NCI-H526 (cell line): ENCODE data around the gene ENOPH1.
A peak's percentile ranks its signal among the peaks of the same experiment; 100 is the strongest.

Source experiments
- DNase-seq, 2 experiments: peaks; one replicate each; lab custom pipeline; 2025; lab: John Stamatoyannopoulos, UW

ENOPH1 gene

DNA sequence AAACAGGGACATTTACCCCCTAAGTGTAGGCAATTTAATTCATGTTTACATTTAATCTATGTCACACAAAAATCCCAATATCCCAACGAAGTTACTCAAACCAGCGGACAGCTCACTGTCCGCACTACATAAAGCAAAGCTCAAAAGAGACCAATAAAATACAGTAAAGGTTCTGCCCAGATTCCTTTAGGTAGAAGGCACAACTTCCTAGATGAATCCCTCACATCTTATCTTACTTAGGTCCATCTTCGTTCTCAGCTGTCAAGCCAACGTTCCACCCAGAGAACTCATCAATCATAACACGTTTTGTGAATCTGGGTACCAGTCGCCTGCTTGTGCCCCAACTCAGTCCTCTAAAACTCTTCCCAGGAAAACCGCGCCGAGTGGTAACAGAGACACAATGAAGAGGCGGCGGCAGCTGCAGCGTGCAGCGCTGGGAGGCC lies 1.8 kb upstream of the ENOPH1 start:
- DNase-seq: no peak

DNA sequence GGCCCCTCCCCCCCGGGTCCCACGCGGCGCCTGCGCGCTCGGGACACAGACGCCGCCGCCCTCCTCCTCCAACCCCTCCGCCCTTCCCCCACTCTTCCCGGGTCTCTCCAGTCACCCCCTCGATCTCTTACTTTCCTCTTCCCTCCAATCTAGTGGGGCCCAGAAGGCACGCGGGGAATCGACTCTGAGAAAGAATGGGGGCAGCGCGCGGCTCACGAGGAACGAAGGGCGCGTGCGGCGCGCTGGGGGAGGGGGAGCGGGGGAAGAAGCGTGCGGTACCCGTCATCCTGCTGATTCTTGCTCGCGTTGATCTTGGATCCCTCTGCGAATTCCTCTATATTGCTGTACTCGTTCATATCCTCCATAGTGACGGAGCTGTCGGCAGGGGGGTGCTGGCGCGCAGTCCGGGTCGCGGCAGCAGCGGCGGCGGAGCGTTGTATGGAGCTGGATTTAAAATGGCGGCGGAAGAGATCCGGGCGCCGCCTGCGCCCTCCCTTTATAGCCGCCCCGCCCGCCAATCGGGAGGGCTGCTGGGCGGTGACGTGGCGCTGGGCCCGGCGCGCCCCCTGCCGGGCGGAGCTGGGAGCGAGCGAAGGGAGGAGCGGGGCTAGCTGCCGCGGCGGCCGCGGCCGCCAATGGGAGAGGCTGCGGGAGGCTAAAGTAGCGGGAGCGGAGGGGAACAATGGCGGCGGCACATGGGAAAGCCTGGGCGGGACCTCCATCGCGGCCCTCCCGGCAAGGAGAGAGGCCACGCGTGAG lies 1.2 kb upstream of the ENOPH1 start:
- DNase-seq: peak; percentile 48 to 84

DNA sequence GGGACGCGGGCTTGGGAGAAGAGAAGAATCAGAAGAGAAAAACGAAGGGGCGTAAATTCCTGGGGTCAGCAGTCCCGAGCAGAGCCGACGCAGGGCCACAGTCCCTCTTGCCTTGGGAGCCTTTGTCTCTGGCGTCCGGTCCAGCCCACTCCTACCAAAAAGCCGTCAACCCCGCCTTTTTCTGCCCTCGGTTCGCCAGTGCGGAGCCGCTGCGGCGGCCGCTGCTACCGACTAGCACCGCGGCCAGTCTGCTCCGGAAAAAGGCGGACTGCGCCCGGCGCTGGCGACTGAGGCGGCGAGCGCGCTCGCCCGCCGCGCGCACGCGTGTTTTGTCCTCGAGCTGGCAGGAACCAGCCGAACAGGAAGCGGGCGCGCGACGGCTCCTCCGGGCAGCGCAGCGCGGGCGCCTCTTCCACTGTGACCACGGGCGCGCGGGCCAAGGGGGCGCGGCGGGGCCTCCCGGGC lies 630 bp upstream of the ENOPH1 start:
- DNase-seq: peak in 1 of 2 experiments; percentile 73

DNA sequence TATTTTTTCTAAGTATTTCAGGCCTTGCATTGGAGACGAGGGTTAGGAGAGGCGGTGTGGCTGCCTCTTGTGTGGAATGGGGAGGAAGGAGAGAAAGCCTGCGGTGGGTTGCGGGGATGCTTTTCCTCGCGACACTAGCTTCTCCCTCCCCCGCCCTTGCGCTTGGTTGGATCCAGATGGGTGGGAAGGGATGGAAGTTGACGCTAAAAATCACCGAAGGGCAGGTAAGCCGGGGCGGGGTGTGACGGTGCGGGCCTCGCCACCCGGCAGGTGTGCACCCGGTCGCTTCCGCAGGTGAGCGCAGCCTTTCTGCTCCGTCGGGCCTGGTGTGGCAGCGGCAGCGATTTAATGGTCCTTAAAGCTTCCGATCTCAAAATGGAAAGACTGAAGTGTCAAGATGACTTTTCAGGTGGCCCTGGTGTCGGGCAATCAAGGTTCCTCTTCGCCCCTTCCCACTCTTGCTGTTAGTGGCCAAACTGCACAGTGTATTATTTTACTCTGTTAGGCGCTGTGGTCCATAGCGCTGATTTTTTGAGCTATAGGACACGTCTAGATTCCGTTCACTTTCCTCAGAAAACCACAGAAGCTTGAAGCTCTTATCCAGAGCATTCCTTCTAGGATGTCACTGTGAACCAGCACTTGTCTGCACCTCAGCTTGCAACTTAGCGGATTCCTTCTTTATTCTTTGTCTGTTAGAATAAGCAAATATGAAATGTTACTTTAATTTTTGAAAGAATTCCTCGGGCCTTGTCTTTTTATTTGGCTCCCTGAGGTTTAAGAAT lies 765 bp downstream of the ENOPH1 start:
- DNase-seq: peak; percentile 26 to 53

DNA sequence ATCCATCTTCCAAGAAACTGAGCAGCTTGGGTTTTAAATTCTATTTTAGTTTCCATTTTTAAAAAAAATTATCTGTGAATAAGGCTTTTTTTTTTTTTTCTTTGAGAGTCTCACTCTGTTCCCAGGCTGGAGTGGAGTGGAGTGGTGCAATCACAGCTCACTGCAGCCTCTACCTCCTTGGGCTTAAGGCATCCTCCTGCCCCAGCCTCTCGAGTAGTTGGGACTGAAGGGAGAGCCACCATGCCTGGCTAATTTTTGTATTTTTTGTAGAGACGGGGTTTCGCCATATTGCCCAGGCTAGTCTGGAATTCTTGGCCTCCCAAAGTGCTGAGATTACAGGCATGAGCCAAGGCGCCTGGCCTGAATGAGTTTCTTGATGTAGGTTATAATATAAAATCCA lies 1.4 kb downstream of the ENOPH1 start:
- no peak for DNase-seq

DNA sequence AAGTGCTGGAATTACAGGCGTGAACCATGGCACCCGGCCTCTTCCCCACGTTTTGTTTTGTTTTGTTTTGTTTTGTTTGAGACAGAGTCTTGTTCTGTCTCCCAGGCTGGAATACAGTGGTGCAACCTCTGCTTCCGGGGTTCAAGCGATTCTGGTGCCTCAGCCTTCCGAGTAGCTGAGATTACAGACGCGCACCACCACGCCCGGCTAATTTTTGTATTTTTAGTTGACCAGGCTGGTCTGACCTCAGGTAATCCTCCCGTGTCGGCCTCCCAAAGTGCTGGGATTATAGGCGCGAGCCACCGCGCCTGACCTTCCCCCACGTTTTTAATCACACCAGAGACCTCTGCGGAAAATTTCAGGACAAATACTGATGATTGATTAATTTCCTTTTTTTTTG lies 2.2 kb downstream of the ENOPH1 start:
- no peak for DNase-seq

DNA sequence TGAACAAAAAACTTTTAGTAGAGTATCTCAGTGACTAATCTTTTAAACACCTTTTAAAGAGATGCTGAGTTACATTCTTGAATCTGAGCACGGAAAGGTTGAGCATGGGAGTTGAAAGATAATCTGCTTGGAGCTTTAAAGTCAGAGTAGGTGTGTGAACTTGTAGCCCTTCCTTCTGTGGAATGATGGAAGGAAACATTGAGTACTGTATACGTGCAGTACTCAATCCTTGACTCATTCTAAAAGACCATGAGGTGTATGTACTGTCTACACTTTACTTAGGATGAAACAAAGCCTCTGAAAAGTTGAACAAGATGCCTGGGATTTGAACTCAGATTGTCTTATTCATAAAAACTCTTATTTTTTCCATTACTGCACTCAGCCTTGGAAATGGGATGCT lies 3.4 kb downstream of the ENOPH1 start:
- no peak for DNase-seq

DNA sequence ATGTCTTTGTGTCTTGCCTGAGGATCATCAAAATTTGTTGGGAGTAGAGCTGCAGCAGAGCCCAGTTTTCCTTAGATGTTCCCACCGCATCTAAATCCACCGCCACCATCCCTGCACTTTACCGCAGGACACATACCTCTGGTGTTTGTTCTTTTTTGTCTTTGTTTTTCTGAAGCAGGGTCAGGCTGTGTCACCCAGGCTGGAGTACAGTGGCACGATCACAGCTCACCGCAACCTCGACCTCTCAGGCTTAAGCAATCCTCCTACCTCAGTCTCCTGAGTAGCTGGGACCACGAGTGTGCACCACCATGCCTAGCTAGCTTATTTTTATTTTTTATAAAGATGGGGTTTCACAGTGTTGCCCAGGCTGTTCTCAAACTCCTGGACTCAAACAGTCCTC lies 4.6 kb downstream of the ENOPH1 start:
- no peak for DNase-seq

DNA sequence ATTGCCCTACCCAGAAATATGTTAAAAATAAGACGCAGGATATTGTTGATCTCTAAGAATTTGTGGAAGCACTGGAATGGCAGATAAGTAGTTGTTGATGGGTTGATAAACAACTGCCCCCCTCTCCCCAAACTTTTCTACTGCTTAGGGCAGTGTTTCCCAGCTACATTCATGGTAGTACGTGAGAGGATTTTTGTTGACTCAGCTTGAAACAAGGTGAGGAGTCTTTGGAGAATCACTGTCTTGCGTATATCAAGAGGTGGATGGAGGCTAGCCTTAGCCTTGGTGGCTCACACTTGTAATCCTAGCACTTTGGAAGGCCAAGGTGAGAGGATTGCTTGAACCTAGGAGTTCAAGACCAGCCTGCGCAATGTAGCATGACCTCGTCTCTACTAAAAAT lies 5.7 kb downstream of the ENOPH1 start:
- no peak for DNase-seq

DNA sequence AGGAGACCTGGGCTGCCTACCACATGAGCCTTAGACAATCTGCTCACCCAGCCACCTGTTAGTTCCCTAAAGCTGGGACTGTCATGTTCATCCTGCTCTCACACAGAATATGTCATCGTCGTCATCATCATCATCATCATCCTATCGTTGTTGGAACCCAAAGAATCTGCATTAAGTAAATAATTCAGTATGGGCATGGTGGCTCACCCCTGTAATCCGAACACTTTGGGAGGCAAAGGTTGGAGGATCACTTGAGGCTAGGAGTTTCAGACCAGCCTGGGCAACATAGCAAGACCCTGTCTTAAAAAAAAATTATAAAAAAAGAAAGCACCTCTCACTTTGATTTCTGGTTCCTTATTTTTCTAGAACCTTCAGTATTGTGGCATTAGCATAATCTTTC lies 6.4 kb downstream of the ENOPH1 start:
- DNase-seq: no peak

DNA sequence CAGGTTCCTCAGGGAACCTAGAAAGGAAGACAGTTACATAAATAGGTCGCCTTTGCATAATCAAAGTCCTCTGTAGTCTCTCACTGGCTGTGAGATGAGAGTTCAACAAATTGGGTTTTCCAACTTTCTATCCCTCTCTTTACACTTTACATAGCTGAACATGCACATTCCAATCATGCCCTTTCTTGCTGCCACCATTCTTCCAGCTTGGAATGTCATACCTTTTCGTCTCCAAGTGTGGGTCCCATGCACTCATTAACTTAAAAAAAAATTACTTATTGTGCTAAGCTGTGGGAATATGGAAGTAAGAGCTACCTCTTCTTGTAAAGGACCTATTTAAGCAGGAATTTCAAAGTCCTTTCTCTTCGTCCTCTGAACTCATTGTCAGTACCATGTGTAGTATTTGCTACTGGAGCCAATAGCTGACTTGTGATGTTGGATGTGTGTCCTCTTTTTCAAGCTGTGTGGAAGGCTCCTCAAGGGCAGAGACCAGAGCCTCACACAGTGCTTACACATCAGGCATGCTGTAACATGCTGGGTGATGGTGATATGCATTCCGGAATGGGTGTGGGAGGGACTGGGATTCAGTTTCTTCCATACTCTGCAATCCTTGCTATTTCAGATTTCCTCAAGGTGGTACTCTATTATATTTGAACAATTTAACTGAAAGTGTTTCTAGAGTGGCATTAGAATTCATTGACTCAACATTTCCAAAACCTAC lies 7.1 kb downstream of the ENOPH1 start:
- DNase-seq: no peak

DNA sequence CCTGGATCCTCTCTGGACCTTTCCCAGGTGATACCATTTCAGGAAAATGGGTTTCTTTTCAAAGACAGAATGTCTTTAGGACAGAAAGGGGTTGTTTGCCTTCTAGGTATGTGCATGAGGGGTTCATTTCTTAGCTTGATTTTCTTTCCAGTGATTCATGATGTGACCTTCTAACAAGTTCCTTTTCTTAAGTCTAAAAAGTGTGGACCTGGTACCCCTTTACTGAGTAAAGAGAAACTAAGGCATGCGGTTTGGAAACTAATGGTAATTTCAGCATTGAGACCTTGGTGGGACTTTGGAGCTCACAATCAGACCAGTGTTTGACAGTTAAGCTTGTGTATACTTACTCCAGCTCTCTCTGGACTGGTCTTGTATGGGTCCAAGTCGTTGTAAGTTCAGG lies 8.7 kb downstream of the ENOPH1 start:
- no peak for DNase-seq

DNA sequence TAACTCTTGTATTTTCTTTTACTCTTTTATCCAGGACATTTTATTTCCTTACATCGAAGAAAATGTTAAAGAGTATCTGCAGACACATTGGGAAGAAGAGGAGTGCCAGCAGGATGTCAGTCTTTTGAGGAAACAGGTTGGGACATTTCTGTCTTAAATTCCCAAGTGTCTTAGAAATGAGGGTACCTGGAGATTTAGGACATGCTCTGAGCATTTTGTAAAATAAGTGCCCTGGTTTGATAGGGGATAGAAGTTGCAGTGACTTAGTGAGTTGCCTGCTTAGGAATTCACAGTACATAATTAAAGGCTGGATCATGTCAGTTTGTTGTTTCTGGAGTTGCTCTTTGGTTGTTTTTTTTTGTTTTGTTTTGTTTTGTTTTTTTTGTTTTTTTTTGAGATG lies 17.5 kb downstream of the ENOPH1 start:
- DNase-seq: no peak

DNA sequence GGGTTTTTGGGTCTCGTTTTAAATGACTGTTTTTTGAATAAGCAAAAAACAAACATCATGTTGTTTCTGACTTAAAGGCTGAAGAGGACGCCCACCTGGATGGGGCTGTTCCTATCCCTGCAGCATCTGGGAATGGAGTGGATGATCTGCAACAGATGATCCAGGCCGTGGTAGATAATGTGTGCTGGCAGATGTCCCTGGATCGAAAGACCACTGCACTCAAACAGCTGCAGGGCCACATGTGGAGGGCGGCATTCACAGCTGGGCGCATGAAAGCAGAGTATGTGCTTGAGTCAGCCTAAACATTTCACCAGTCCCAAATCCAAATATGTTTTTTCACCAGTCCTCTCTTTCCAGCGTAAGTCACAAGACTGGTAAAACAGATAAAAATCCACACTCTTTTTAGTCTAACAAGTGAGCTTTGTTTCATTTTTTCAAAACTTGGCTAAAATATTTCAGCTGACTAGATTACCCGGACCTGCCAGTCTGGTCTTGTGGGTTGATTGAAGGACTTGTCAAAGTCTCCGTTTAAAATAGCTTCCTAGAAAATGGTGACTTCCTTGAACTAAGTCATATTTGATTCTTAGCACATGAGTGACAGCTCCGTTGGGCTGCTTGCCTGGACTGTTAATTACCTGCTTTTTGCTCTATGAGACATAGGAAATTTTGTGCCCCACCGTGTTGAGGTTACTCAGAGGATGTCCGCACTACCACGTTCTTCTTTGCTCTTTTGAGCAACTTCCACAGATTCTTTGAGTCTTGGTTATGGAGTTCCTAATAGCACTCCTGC lies 20.8 kb downstream of the ENOPH1 start:
- DNase-seq: no peak

DNA sequence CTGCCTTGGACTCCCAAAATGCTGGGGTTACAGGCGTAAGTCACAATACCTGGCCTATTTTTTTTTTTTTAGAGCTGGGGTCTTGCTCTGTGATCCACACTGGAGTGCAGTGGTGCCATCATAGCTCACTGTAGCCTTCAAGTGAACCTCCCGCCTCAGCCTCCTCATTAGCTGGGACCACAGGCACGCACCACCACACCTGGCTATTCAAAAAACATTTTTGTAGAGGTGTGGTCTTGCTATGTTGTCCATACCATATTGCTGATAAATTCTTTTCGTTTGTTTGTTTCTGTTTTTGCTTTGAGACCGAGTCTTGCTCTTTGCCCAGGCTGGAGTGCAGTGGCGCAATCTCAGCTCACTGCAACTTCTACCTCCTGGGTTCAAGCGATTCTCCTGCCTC lies 21.6 kb downstream of the ENOPH1 start:
- DNase-seq: no peak

DNA sequence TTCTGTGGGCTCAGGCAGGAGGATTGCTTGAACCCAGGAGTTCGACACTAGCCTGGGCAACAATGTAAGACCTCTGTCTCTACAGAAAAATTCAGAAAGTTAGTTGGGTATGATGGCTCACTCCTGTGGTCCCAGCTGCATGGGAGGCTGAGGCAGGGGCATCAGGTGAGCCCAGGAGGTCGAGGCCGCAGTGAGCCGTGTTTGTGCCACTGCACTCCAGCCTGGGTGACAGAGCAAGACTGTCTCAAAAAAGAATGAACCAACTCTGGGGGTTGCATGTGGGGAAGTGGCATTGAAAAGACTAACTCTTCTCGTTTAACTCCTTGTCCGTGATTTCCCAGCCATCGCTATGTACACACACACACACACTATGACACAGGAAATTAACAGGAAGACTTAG lies 26.9 kb downstream of the ENOPH1 start:
- DNase-seq: no peak

DNA sequence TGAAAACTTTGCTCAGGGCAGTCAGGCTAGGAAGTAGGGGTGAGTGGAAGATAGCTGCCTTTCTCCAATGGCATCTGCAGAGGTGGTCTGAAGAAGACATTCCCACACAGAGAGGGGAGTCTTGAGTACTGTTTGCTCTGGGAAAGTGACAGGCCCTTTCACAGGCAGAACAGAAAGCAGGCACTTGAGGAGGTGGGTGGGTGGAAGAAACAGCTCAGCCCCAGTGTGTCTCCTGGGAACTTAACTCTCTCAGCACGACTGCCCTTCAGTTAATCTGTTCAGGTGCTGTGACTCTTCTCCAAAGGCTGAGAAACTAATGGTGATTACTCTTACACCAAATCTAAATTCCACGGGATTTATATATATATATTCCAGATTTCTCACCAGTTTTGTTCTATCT lies 28.3 kb downstream of the ENOPH1 start:
- DNase-seq: no peak

DNA sequence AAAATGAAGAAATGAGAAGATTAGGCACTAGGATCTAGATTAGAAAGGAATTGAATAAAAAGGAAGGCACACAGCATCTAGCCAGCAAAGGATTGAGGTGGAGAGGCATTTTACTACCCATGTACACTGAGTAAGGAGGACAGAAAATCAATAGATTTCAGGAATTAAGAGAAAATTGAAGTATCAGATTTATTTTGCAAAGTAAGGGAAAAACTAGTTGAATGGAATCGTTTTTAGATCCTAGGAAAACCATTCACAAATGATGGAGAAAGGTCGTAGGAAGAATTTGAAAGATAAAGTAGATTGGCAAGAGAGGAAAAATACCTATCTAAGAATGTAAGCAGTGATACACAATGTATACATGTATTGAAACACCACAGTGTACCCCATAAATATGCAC lies 31.3 kb downstream of the ENOPH1 start:
- DNase-seq: no peak

DNA sequence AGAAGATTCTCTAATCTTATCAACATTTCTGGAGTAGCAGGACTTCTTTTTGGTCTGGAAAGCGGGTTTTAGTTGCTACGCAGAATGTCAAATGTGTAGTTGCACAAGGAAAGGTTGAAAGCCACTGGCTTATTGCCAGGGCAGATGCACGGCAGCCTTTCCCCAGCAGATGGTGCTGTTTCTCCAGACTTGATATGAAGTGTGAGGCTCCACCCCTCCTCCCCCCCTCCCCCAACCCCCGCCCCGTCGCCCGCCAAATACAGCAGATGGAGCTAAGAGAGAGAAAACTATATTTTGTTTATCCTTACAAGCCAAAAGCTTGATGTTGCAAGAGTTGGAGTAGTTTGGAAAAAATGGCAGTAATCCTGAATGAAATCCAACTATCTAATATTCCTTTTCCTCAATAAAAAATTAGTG lies 32.0 kb downstream of the ENOPH1 start:
- DNase-seq: peak in 1 of 2 experiments; percentile 75

DNA sequence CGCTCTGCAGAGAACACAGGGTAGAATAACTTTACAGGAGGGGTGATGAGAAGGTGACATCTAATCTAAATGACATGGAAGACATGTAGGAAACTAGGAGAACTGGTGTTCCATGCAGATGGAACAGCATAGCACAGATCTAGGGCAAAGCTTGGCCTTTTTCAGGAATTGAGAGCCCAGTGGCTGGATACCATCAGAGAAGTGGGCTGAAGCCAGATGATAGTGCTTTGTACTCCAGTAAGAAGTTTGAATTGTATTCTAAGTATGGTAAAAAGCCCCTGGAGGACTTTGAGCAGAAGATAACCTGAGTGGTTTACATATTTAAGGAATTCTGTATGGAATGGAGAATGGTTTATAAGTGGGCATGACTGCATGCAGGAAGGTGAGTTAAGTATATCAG lies 32.8 kb downstream of the ENOPH1 start:
- no peak for DNase-seq

DNA sequence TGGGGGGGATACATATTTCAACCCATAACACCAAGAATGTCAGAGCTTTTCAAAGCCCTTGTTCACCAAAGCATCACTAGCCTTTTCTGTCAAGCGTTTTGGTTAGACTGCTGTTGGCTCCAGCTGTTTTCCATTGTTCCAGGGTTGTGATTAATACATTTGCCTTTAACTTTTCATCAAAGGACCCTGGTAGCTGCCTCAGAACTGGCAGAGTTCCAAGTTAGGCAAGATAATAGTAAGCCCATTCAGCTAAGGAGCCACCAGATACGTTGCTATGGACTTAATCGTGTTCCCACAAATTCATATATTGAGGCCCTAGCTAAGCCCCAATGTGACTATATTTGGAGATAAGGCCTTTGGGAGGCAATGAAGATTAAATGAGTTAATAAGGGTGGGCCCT lies 37.1 kb downstream of the ENOPH1 start:
- DNase-seq: no peak

DNA sequence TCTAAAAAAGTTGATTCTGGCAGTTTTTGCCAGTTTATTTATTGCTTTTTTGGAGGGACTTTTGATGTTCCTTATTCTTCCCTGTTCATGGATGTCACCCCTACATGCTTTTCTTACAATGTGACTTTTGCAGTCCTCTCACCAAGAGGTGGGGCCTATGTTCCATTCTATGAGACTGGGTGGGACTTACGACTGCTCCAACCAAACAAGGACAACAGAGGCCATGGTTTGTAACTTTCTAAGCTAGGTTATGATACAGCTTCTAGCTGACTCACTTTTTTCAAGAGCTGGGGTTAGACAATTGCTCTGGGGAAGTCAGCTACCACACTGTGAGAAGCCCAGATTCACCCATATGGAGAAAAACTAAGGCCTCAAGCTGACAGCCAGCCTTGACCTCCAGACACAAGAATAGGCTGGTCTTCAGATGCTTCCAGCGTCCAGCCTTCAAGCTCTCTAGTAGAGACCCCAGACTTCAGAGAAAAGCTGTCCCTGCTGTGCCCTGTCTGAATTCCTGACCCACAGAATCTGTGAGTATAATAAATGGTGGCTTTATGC lies 39.5 kb downstream of the ENOPH1 start:
- no peak for DNase-seq
